NCI-H128 (cell line): ENCODE results near the gene TPPP.
"Not testable (repeated sequence)": the region's sequence is repeated elsewhere in the genome, so short reads cannot be mapped to it uniquely, and the experiment has no call there.

Source experiments
- DNase-seq: peaks from one replicate; lab custom pipeline; 2025; ENCODE audit not compliant: unreplicated experiment; lab: John Stamatoyannopoulos, UW

The TPPP gene

DNA sequence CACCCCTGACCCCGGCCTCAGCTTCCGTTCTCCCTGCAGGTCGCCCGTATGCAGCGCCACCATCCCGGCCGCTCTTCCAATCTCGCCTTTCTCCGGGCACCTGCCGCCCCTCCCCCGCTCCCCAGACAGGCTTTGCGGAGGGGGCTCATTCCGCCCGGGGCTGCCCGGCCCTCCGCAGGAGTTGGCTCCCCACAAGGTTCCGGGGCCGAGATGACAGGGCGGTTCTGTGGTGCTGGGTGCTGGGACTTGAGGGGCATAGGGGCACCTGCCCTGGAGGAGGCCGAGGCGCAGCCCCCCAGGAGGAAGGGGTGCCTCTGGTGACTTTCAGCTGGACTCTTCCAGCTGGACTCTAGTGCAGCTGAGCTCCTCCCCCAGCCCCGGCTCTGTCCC, 885 bp upstream of the TPPP start:
- DNase-seq, result not testable (repeated sequence)

DNA sequence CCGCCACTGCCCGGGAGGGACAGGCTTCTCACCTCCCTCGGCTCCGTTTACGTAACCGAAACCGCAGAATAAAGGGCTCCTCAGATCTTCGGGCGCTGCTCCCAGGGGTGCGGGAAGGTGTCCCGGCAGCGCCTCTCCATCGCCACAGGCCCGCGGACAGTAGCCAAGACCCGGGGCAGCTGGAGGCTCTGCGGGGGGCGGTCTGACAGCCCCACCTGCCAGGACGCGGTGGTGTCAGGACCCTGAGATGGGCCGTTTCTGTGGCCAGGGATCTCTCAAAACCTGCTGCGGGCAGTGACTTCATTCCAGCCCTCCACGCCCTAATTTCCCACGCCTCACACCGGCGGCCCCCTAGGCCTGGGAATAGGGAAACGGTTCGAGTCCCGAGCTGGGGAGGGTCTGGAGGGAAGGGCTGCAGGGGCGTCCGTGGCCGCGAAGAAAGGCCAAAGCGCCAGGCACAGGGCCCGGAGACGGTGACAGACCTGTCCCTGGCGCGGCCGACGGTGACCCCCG, 567 bp downstream of the TPPP start:
- DNase-seq, result not testable (repeated sequence)

DNA sequence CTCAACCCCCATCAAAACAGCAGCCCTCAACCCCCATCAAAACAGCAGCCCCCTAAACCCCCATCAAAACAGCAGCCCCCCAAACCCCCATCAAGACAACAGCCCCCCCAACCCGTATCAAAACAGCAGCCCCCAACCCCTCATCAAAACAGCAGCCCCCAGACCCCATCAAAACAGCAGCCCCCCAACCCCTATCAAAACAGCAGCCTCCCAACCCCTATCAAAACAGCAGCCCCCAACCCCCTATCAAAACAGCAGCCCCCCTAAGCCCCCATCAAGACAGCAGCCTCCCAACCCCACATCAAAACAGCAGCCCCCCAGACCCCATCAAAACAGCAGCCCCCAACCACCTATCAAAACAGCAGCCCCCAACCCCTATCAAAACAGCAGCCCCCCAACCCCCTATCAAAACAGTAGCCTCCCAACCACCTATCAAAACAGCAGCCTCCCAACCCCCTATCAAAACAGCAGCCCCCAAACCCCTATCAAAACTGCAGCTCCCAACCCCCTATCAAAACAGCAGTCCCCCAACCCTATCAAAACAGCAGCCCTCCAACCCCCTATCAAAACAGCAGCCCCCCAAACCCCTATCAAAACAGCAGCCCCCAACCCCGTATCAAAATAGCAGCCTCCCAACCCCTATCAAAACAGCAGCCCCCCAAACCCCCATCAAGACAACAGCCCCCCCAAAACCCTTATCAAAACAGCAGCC, 1.2 kb downstream of the TPPP start:
- DNase-seq, result no peak

DNA sequence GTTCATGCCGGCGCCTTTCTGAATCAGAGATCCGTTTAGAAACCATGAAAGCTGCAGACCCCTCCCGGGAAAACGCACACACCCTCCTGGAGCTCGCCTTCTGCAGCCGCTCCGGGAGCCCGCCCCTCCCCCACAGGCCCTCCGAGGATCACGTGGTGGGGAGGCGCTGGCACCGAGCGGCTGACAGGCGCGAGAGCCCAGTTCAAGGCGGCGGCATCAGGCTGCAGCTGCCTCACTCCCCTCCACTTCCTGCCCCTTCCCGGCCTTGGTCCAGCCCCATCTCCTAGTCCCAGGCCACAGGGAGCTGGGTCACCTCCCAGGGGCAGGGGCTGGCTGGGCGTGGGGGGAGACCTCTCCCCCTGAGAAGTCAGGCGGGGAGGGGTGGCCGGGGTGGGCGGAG, 2.1 kb downstream of the TPPP start:
- not testable (repeated sequence) for DNase-seq

DNA sequence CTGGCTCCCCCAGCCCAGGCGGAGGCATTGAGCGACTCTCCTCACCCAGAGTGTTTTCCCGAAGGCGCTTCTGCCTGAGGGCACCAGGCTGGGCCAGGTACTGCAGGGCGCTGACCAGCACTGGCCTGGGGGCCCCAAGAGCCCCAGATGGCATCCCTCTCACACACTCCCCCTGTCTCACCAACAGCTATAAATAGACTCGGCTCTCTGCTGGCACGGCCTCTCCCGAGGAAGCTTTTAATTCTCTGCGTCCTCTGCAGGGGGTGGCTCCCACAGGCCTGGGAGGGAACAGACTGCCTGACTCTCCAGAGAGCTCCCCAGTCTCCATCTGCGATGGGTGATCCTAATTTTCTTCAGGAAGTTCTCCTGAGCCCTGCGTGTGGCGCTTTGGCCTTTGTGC, 2.9 kb downstream of the TPPP start:
- DNase-seq, result not testable (repeated sequence)

DNA sequence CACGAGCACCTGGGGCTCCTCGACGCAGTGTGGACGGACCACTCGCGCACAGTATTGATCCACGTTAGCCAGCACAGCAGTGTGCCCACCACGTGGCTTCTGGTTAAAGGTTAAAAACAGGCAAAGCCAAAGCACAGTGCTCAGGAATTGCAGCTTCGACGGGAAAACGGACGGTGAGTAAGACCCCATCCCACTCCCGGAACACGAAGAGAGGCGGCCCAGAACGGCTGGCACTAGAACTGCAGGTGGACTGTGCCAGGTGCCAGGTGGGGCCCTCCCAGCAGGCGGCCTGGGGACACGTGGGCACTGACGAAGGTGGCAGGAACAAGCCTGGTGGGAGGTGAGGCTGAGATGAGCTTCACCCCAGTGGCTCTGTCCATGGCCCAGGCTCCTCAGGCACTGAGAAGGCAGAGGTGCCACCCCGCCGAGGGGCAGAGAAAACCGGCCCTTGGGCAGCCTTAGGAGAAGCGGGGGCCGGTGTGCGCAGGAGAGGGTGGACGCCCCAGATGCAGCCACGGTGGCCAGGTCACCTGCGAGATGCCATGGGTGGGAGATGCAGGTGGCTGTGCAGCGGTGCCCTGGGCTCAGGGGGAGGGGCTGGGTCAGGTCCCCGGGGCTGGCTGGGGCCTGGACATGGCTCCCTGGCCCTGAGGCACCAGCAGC, 4.7 kb downstream of the TPPP start:
- not testable (repeated sequence) for DNase-seq

DNA sequence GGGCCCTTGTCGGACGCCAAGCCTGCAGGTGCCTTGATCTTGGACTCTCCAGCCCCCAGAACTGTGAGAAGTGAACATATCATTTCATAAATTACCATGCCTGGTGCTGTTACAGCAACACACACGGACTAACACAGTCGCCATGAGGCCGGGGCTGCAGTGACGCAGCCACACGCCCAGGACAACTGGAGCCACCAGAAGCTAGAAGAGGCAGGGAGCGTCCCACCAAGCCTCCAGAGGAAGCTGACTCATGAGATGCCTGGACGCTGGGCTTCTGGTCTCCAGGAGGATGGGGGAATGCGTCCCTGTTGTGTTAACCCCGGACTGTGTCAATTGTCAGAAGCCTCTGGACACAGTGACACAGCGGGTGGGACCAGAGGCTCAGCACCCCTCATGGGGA, 6.2 kb downstream of the TPPP start:
- not testable (repeated sequence) for DNase-seq

DNA sequence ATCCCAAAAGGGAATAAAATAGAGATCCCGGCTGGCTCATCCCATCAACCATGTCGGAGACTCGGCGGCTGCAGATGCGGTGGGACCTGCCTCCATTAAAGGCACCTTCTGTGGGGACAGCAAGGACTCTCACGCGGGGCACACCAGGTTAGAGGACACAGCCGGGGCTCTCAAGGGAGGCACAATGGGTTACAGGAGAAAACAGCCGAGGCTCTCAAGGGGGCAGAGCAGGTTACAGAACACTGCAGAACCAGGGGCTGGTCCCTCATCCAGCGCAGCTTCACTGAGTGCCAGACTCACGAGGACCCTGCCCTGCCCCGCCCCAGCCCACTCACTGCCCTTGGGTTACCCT, 7.0 kb downstream of the TPPP start:
- not testable (repeated sequence) for DNase-seq

DNA sequence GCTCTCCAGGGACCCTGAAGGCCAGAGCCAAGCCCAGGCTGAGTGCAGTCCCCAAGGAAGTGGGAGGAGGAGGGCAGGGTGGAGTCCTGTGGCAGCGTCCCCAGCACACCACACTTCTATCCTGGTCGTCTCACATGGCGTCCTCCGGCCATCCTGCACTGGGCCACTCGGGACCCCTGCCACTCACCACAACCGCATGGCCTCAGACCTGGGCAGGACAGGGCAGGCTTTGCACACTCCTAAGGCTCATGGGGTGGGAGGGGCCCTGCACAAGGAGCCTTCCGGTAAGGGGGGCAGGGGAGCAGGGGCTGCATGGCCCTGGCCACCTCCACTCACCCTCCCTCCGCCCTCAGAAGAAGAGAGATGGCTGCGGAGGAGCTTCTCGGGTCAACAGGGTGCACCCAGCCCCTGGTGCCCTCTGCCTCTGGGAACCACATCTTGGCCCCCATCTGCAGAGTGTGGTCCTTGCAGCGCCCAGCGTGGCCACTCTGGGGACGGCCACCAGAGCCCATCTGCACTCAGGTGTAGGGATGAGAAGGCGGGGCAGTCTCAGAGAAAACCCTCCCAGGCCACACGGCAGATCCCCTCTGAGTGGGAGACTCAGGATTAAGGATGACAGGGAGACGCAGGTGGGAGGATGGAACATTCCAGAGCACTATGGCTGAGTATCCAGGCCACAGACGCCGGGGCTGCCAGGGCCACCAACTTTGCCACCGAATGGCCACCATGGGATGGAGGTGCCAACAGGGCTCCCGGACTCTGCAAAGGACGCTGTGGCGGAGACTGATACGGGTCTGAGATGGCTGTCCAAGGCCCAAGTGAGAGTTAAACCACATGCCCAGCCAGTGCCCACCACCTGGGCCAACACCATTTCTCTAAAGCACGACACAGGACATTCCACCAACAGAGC, 7.6 kb downstream of the TPPP start:
- no peak for DNase-seq

DNA sequence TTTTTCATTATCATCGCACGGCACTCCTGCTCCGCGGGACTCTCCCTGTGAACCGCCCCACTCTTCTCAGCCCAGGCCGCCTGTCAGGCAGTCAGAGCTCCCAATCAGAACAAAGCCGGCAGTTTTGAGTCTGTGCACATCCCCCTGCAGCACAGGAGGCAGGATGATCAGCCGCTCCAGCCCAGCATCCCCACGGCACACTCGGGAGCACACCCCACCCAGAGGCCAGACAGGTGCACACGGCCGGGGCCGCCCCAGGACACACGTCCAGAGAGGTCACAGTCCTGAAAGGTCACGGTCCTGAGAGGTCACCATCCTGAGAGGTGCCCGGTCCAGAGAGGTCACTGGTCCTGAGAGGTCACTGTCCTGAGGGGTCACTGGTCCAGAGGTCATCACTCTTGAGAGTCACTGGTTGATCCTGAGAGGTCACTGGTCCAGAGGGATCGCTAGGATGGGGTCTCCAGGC, 8.4 kb downstream of the TPPP start:
- DNase-seq, result no peak

DNA sequence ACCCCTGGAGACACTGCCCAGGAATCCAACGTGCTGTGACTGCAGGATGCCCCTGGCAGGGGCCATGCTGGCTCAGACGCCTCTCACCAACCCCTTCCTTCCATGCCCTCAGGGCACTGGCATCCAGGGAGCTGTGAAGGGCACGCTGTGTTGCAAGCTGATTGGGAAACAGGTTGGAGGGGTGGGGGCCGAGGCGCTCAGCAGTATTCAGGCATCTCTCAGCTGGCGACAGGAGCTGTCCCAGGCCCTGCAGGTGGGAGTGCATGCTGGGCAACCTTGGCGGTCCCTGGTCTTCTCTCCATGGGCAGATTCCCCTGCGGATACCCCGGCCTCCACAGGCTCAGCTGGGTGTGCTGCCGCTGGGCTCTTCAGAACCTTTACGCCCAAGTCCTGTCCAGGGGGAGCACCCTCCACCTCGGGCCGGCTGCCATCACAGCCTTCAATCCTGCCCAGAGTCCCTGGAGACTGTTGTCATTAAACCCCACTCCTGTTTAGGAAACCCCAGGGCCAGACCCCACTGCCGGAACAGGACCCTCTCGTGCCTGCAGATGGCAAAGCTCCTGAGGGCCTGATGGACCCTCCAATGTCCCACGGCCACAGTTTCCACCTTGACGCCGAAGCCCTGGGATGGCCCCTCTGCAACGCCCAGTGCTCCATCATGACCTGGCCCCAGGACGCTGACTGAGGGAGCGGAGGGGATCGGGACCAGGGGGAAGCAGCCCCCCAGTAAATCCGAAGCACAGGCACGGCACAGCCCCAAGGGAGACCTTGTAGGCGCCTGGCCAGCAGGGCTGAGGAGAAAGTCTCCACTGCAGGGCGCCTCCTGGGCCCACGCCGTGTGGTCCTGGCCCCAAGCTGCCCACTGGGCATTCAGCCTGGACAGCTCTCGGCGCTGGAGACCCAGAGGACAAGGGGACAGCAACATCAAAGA, 9.3 kb downstream of the TPPP start:
- no peak for DNase-seq

DNA sequence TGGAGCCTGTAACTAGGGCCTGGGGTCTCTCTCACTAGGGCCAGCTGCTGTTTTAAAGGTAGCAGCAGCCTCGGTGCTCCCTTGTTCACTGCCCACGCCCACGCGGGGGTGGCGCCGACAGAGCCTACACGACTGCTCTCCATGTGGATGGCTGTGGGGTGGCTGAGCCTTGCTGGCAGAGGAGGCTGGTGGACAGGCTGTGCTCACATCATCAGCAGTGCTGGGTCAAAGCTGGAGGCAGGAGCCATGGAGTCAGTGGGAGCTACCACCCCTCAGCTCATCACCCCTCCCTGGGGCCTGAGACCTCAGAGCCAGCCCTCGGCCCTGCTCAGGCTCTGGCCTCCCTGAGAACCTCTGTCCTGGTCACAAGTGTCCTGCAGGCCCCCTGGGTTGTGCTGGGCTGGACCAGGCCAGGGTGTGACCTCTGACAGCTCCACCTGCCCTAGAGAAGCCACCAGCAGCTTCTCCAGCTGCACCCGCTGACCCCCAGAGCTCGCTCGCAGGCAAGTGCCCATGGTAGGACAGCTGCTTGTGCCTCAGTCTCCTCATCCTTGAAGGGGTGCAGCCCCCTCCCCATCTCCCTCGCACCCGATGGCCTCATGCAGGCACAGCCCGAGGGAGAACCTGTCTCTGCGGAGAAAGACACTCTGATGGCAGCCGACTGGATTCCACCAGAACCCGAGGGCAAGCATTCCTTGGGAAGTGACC, 10.3 kb downstream of the TPPP start:
- not testable (repeated sequence) for DNase-seq

DNA sequence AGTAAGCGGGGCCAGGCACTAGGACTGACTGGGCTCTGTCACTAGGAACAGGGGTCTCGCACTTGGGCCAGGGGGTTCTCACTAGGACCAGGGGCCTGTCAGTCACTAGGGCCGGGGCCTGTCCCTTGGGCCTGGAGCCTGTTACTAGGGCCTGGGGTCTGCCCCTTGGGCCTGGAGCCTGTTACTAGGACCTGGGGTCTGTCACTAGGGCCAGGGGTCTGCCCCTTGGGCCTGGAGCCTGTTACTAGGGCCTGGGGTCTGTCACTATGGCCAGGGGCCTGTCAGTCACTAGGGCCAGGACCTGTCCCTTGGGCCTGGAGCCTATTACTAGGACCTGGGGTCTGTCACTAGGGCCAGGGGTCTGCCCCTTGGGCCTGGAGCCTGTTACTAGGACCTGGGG, 10.9 kb downstream of the TPPP start:
- not testable (repeated sequence) for DNase-seq

DNA sequence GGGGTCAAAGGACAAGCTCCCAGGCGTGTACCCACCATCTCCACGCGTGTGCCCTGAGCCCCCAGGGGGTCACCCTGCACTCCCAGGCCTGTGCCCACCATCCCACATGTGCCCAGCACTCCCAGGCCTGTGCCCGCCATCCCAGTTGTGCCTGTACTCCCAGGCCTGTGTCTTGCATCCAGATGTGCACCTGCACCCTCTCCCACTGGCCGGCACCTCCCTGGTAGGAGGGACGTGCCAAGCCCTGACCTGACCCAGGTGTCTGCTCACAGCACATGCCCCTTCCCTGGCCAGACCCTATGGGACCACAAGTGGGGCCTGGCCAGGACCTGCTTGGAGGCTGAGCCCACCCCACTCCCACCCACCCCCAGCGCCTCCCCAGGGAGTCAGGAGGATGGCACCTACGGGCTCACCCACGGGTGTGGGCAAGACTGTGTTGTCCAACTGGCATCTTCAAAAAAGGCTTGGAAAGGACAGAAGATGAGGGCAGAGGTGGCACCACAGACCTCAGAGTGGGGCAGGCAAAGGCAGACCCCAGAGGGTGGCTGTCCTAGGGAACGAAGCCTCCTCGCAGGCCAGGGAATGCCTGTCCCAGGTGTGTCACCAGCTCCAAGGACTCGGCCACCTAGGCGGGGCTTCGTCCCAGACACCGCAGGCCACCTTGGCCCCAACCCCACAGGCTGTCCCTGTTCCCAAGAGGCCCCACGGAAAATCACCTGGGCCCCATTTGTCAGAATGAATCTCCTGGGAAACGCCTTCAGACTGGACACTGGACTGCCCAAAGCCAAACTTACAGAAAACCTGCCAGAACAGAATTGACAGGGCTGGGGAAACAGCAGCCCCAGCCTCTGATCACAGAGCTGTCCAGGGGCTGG, 11.6 kb downstream of the TPPP start:
- not testable (repeated sequence) for DNase-seq

DNA sequence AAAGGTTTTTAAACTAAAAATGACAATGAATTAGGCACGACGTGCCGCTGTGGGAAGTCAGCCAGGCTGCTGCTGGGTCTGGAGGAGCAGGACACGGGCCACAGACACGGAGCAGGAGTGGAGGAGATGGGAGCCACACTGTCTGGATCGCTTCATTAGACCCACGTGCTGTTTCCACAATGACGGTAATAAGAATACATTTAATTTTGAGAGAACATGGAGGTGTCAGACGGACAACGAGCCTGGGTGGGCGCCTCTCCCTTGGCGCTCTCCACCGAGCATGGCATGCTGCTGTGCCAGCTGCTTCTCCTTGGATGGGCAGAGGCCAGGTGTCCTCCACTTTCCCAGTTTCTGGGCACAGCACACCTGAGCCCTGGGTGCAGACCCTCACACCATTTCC, 12.3 kb downstream of the TPPP start:
- DNase-seq, result not testable (repeated sequence)

DNA sequence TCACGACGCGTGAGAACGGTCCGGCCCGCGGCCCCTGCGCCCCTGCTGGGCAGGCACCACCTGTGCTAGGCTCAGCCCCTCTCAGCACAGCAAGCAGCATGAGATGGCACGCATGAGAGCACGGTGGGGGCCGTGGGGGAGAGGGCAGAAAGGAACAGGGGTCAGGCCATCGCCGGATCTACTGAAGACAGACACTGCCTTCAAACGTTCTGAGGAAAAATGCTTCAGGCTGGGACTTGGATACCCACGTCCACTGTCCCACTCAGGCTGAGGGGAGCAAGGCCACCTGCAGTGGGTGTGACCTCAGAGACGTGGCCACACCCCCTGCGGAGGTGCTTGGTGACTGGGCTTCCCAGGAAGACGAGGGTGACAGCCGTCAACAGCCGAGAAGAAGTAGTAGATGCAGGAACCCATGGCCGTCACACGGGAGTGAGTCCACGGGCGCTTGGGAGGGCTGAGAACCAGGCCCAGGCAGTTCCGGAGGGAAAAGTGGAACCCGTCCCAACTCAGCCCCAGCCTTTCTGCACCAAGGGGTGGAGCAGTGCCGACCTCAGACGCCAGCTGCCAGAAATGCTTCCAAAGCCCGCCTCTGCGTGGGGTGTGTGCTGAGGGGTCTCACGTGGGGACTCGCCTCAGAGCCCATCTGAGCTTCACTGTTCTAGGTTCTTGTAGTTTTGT, 12.9 kb downstream of the TPPP start:
- DNase-seq, result not testable (repeated sequence)

DNA sequence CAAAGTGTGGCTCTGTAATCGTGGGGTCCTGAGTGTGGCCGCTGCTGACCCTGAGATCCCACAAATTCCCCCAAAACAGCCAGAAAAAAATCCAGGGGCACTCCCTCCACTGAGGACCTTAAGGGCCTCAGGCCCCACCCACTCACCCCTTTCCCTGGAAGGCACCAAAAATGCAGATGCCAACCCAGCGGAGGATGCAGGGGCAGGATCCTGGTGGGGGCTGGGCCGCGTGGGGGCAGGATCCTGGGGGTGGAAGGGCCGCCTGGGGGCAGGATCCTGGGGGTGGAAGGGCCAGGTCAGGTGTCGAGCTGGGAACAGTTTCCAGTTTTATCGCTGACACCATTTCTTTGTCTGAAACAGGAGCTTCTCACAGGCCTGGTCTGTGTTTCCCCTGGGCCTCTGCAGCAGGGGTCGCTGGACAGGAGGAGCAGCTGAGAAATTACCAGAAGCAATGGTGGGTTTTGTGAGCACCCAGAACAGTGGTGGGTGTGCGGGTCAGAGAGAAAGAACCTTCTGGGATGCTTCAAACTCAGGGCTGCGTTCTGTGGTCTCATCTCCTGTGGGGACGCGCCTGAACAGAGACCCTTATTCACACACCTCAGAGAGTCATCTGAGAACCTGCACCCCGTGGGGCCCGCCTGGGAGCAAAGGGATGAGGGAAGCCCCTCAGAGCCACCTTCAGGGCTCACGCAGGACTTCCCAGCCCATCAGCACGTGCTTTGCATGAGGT, 13.8 kb downstream of the TPPP start:
- not testable (repeated sequence) for DNase-seq

DNA sequence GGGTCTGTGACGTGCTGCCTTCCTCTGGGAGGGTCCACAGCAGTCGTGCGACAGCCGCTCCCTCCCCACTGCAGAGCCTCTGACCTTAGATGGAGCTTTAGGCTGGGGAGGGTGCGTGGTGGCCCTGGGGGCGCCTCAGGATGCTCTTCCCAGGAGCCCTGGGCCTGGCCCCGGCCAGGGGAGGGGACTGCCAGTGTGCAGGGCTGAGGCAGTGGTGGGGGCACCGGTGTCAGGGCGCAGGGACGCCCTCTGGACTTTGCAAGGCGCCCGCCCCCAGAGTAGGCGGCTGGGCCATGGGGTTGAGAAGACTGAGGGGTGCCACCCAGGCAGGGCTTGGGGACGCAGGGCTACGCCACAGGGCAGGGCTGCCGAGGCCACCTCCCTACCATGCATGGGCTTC, 14.6 kb downstream of the TPPP start:
- DNase-seq, result not testable (repeated sequence)
